ENCODE data around the gene AIFM2.

DNA sequence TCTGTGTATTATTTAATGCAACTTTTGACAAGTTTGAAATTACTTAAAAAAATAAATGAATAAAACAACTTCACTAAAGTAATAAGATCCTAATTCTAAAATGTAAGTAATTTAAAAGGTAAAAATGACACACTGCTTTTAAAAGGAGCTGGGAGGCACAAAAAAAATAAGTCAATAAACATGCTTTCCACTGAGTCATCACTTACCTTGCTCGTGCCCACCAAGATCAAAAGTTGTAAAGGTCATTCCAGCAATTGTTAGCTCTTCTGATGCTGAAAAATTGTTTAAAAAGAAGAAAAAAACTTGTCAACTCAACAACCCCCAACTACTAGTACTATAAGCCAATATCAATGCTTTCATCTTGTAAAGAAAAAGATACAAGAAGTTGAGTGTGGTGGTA is 28.2 kb upstream of the AIFM2 start:
- TF ChIP-seq TAF1 (IDR thresholded peaks at IDR 0.05; ENCODE audit: borderline replicate concordance, insufficient read depth, low read length) = no peak
- no peak for TF ChIP-seq POLR2AphosphoS5 (IDR thresholded peaks at IDR 0.05; ENCODE audit: low read depth, low read length)
- TF ChIP-seq, protein P1, sequence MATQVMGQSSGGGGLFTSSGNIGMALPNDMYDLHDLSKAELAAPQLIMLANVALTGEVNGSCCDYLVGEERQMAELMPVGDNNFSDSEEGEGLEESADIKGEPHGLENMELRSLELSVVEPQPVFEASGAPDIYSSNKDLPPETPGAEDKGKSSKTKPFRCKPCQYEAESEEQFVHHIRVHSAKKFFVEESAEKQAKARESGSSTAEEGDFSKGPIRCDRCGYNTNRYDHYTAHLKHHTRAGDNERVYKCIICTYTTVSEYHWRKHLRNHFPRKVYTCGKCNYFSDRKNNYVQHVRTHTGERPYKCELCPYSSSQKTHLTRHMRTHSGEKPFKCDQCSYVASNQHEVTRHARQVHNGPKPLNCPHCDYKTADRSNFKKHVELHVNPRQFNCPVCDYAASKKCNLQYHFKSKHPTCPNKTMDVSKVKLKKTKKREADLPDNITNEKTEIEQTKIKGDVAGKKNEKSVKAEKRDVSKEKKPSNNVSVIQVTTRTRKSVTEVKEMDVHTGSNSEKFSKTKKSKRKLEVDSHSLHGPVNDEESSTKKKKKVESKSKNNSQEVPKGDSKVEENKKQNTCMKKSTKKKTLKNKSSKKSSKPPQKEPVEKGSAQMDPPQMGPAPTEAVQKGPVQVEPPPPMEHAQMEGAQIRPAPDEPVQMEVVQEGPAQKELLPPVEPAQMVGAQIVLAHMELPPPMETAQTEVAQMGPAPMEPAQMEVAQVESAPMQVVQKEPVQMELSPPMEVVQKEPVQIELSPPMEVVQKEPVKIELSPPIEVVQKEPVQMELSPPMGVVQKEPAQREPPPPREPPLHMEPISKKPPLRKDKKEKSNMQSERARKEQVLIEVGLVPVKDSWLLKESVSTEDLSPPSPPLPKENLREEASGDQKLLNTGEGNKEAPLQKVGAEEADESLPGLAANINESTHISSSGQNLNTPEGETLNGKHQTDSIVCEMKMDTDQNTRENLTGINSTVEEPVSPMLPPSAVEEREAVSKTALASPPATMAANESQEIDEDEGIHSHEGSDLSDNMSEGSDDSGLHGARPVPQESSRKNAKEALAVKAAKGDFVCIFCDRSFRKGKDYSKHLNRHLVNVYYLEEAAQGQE (IDR thresholded peaks at IDR 0.05; ENCODE audit: insufficient read depth in 1 of 2, low read depth in 2 of 2, low read length in 2 of 2) = no peak
- no peak for TF ChIP-seq SIN3A (IDR thresholded peaks at IDR 0.05; ENCODE audit: borderline replicate concordance, insufficient read depth, low read length)
- no peak for TF ChIP-seq FOXP2 (optimal IDR thresholded peaks at IDR 0.05; ENCODE audit: borderline replicate concordance, extremely low read depth, extremely low read length, insufficient read depth)

Measured in PFSK-1 (cell line).